ENCODE measurements around the gene TMEM174. TPM values are rescaled to one million over a fixed set of nuclear protein-coding genes. Genes with fewer than 3 reads are reported as not detected.

Gene TMEM174
- total and polyA plus RNA-seq, 2 donors (not counting 1 experiment from before 2014, with no cell fraction given) = not detected

- Histone ChIP-seq H3K4me1 (ENCODE audit: control insufficient read depth in 2 of 2, insufficient read depth in 2 of 2, low read length in 2 of 2) (no peaks in the 10 kb centered on the region), H3K36me3 (replicated peaks in 1 of 2; ENCODE audit: control extremely low read depth in 1 of 2, control insufficient read depth in 1 of 2, extremely low read depth in 1 of 2, insufficient read depth in 2 of 2, low read length in 1 of 2) (no peaks in the 10 kb centered on the region), H2AFZ (ENCODE audit: insufficient read depth, low read depth, low read length, poor library complexity, severe bottlenecking) (no peak overlapping the region), H3K27ac (ENCODE audit: low read length in 2 of 2) (no peak overlapping the region), H4K20me1 (ENCODE audit: control insufficient read depth, insufficient read depth, low read length, poor library complexity, severe bottlenecking) (no peaks in the 10 kb centered on the region), H3K9me3 (ENCODE audit: control extremely low read depth in 1 of 3, control insufficient read depth in 2 of 3, insufficient read depth in 1 of 3, low read length in 2 of 3) (peaks cover 0 to 8% (median 0%) of the 10 kb centered on the region in 3 donors), H3K79me2 (ENCODE audit: control insufficient read depth, insufficient read depth, low read length) (no peaks in the 10 kb centered on the region), H3K9ac (ENCODE audit: low read length) (no peak overlapping the region), H3K4me3 (ENCODE audit: control extremely low read depth in 1 of 5, extremely low read depth in 1 of 5, insufficient read depth in 1 of 5, low read depth in 2 of 5, low read length in 4 of 5) (no peak overlapping the region), H3K4me2 (replicated peaks; ENCODE audit: low read depth, low read length, poor library complexity, severe bottlenecking) (no peak overlapping the region), H3K27me3 (replicated peaks in 1 of 4; ENCODE audit: control extremely low read depth in 1 of 4, control insufficient read depth in 3 of 4, insufficient read depth in 4 of 4, low read length in 3 of 4) (peaks cover 0 to 26% (median 7%) of the 10 kb centered on the region in 4 experiments)
- H3K27me3 Mint-ChIP-seq = peaks cover 32% of the 10 kb centered on the region
- no peaks in the 10 kb centered on the region for H3K4me1 Mint-ChIP-seq
- DNase-seq (no peak), ATAC-seq (ENCODE audit: low read depth) (no peak)
- POLR2A ChIA-PET = no interaction called here
- TF ChIP-seq EZH2 (IDR thresholded peaks at IDR 0.05; ENCODE audit: borderline replicate concordance, insufficient read depth, low read depth, low read length, poor library complexity, severe bottlenecking) (no peak), CTCF (IDR thresholded peaks at IDR 0.05) (no peak)
- no peak overlapping the region for H3K4me3 Mint-ChIP-seq
- CTCF ChIA-PET = no interaction called here
- H3K27ac Mint-ChIP-seq = no peak overlapping the region
- intact Hi-C loops (cut with micrococcal nuclease) = no loop called here
- H3K9me3 Mint-ChIP-seq (ENCODE audit: insufficient read depth) = no peaks in the 10 kb centered on the region
- 75% methylated on average over 14 of the region's 15 CpGs for WGBS (ENCODE audit: insufficient coverage)
These were observed 36.9 kb upstream of the TMEM174 start for GRCh38 chr5:73136055-73136562.

- H3K36me3 ChIP-seq (replicated peaks in 1 of 2; ENCODE audit: control extremely low read depth in 1 of 2, control insufficient read depth in 1 of 2, extremely low read depth in 1 of 2, insufficient read depth in 2 of 2, low read length in 1 of 2) = no peaks in the 10 kb centered on the region
- H4K20me1 ChIP-seq (ENCODE audit: control insufficient read depth, insufficient read depth, low read length, poor library complexity, severe bottlenecking) = no peaks in the 10 kb centered on the region
- H3K4me2 ChIP-seq (replicated peaks; ENCODE audit: low read depth, low read length, poor library complexity, severe bottlenecking) = no peak overlapping the region
- Mint-ChIP-seq H3K27ac (no peak overlapping the region), H3K27me3 (peaks cover 34% of the 10 kb centered on the region), H3K4me3 (no peak overlapping the region), H3K4me1 (no peaks in the 10 kb centered on the region), H3K9me3 (ENCODE audit: insufficient read depth) (no peaks in the 10 kb centered on the region)
- DNase-seq (no peak), ATAC-seq (ENCODE audit: low read depth) (no peak)
- no peak overlapping the region for H3K4me3 ChIP-seq (ENCODE audit: control extremely low read depth in 1 of 5, extremely low read depth in 1 of 5, insufficient read depth in 1 of 5, low read depth in 2 of 5, low read length in 4 of 5)
- CTCF ChIA-PET = no interaction called here
- WGBS (ENCODE audit: insufficient coverage) = 95% methylated on average over 6 of the region's 10 CpGs
- H3K9me3 ChIP-seq (ENCODE audit: control extremely low read depth in 1 of 3, control insufficient read depth in 2 of 3, insufficient read depth in 1 of 3, low read length in 2 of 3) = peaks cover 0 to 8% (median 0%) of the 10 kb centered on the region in 3 donors
- H3K9ac ChIP-seq (ENCODE audit: low read length) = no peak overlapping the region
- intact Hi-C loops (cut with micrococcal nuclease) = no loop called here
- TF ChIP-seq EZH2 (IDR thresholded peaks at IDR 0.05; ENCODE audit: borderline replicate concordance, insufficient read depth, low read depth, low read length, poor library complexity, severe bottlenecking) = no peak
- no peak for TF ChIP-seq CTCF (IDR thresholded peaks at IDR 0.05)
- H3K27me3 ChIP-seq (replicated peaks in 1 of 4; ENCODE audit: control extremely low read depth in 1 of 4, control insufficient read depth in 3 of 4, insufficient read depth in 4 of 4, low read length in 3 of 4) = peaks cover 0 to 26% (median 8%) of the 10 kb centered on the region in 4 experiments
- no peaks in the 10 kb centered on the region for H3K79me2 ChIP-seq (ENCODE audit: control insufficient read depth, insufficient read depth, low read length)
- no peak overlapping the region for H2AFZ ChIP-seq (ENCODE audit: insufficient read depth, low read depth, low read length, poor library complexity, severe bottlenecking)
- H3K4me1 ChIP-seq (ENCODE audit: control insufficient read depth in 2 of 2, insufficient read depth in 2 of 2, low read length in 2 of 2) = no peaks in the 10 kb centered on the region
- H3K27ac ChIP-seq (ENCODE audit: low read length in 2 of 2) = no peak overlapping the region
- POLR2A ChIA-PET = no interaction called here
These were observed 35.1 kb upstream of the TMEM174 start for GRCh38 chr5:73137563-73138530.

Measured in B cell (primary cell).